Esophagus squamous epithelium (tissue), 4 donors: Measurements from ENCODE around the gene GPR65.

ENCODE experiments used
- CTCF ChIP-seq, 6 experiments: fragments of 450-650 bp in 4 of 6; fragments of 200-600 bp in 2 of 6; sonication (generic) in 2 of 6; IDR thresholded peaks; one replicate each; pipeline ENCODE4 v1.5.1; 2016 to 2019; ENCODE audit warnings: antibody characterized with exemption in 6 of 6, mild to moderate bottlenecking in 4 of 6, moderate library complexity in 4 of 6
- POLR2A ChIP-seq, 4 donors: fragments of 450-650 bp; IDR thresholded peaks; one replicate each; pipeline ENCODE4 v1.6.1; 2017; ENCODE audit warnings: antibody characterized with exemption in 4 of 4, mild to moderate bottlenecking in 4 of 4, moderate library complexity in 3 of 4

GRCh38 chr14:88032373-88032772, 27.4 kb downstream of the GPR65 start:
- no peak for TF ChIP-seq CTCF (IDR thresholded peaks at IDR 0.05)
- TF ChIP-seq POLR2A (IDR thresholded peaks at IDR 0.05) = no peak
